ENCODE results near the gene RHOBTB1. TPM values are rescaled to one million over a fixed set of nuclear protein-coding genes. Genes with fewer than 3 reads are reported as not detected.
"Not testable (repeated sequence)": the region's sequence is repeated elsewhere in the genome, so short reads cannot be mapped to it uniquely, and the experiment has no call there.

Gene RHOBTB1
- total RNA-seq, 2 donors from 2014 or later = 16.7 to 19.6 TPM

- ATAC-seq (ENCODE audit: insufficient number of reproducible peaks, low FRiP score, low read depth) = no peak
- no peaks in the 10 kb centered on the region for H3K4me1 ChIP-seq (ENCODE audit: control insufficient read depth in 1 of 2, low read depth in 2 of 2)
Measured at GRCh38 chr10:60842694-60843093, 101.3 kb downstream of the RHOBTB1 start.

GRCh38 chr10:60841227-60841626 is 102.8 kb downstream of the RHOBTB1 start:
- not testable (repeated sequence) for ATAC-seq (ENCODE audit: insufficient number of reproducible peaks, low FRiP score, low read depth); DNase-seq (ENCODE audit: low spot score)

More at GRCh38 chr10:60842694-60843093, 101.3 kb downstream of the RHOBTB1 start:
- no peaks in the 10 kb centered on the region for H3K36me3 ChIP-seq
- TF ChIP-seq CTCF (IDR thresholded peaks at IDR 0.05) = no peak
- no peak overlapping the region for H3K27ac ChIP-seq
- no peaks in the 10 kb centered on the region for H3K27me3 ChIP-seq (replicated peaks; ENCODE audit: insufficient read depth)
- no peak for DNase-seq (ENCODE audit: low spot score)
- H3K4me3 ChIP-seq = no peak overlapping the region
- H3K9me3 ChIP-seq = no peaks in the 10 kb centered on the region

GRCh38 chr10:60835049-60835448 is 108.9 kb downstream of the RHOBTB1 start:
- no peak for DNase-seq (ENCODE audit: low spot score)
- no peak for ATAC-seq (ENCODE audit: insufficient number of reproducible peaks, low FRiP score, low read depth)

More at GRCh38 chr10:60841227-60841626, 102.8 kb downstream of the RHOBTB1 start:
- H3K4me1 ChIP-seq (ENCODE audit: control insufficient read depth in 1 of 2, low read depth in 2 of 2); H3K4me3 ChIP-seq; H3K9me3 ChIP-seq; H3K27me3 ChIP-seq (replicated peaks; ENCODE audit: insufficient read depth); H3K36me3 ChIP-seq; H3K27ac ChIP-seq: not testable (repeated sequence)

GRCh38 chr10:60834401-60834800 is 109.6 kb downstream of the RHOBTB1 start:
- no peak for TF ChIP-seq CTCF (IDR thresholded peaks at IDR 0.05)
- no peaks in the 10 kb centered on the region for H3K27me3 ChIP-seq (replicated peaks; ENCODE audit: insufficient read depth)

More at GRCh38 chr10:60835049-60835448, 108.9 kb downstream of the RHOBTB1 start:
- H3K4me3 ChIP-seq = no peak overlapping the region
- H3K27ac ChIP-seq = peak overlapping the region in 1 of 2 donors; percentile 35
- no peaks in the 10 kb centered on the region for H3K9me3 ChIP-seq
- H3K4me1 ChIP-seq (ENCODE audit: control insufficient read depth in 1 of 2, low read depth in 2 of 2) = peaks cover 6 to 14% of the 10 kb centered on the region in 2 donors
- TF ChIP-seq CTCF (IDR thresholded peaks at IDR 0.05) = no peak
- no peaks in the 10 kb centered on the region for H3K27me3 ChIP-seq (replicated peaks; ENCODE audit: insufficient read depth)
- no peaks in the 10 kb centered on the region for H3K36me3 ChIP-seq

GRCh38 chr10:60832136-60832535 is 111.8 kb downstream of the RHOBTB1 start:
- DNase-seq (ENCODE audit: low spot score); H3K36me3 ChIP-seq; H3K27me3 ChIP-seq (replicated peaks; ENCODE audit: insufficient read depth); H3K9me3 ChIP-seq; H3K27ac ChIP-seq; ATAC-seq (ENCODE audit: insufficient number of reproducible peaks, low FRiP score, low read depth); H3K4me3 ChIP-seq: not testable (repeated sequence)
- peaks cover 9 to 24% of the 10 kb centered on the region in 2 donors for H3K4me1 ChIP-seq (ENCODE audit: control insufficient read depth in 1 of 2, low read depth in 2 of 2)

More at GRCh38 chr10:60834401-60834800, 109.6 kb downstream of the RHOBTB1 start:
- Histone ChIP-seq H3K36me3 (no peaks in the 10 kb centered on the region), H3K9me3 (no peaks in the 10 kb centered on the region), H3K4me3 (no peak overlapping the region), H3K4me1 (ENCODE audit: control insufficient read depth in 1 of 2, low read depth in 2 of 2) (peaks cover 6 to 14% of the 10 kb centered on the region in 2 donors), H3K27ac (peak overlapping the region; percentile 22 to 35)
- no peak for DNase-seq (ENCODE audit: low spot score)
- no peak for ATAC-seq (ENCODE audit: insufficient number of reproducible peaks, low FRiP score, low read depth)

GRCh38 chr10:60828489-60828852 is 115.5 kb downstream of the RHOBTB1 start:
- DNase-seq (ENCODE audit: low spot score) (no peak), ATAC-seq (ENCODE audit: insufficient number of reproducible peaks, low FRiP score, low read depth) (no peak)
- no peaks in the 10 kb centered on the region for H3K36me3 ChIP-seq
- no peak overlapping the region for H3K27ac ChIP-seq
- H3K4me3 ChIP-seq = no peak overlapping the region
- no peaks in the 10 kb centered on the region for H3K27me3 ChIP-seq (replicated peaks; ENCODE audit: insufficient read depth)
- TF ChIP-seq CTCF (IDR thresholded peaks at IDR 0.05) = no peak
- H3K4me1 ChIP-seq (ENCODE audit: control insufficient read depth in 1 of 2, low read depth in 2 of 2) = peaks cover 2 to 12% of the 10 kb centered on the region in 2 donors
- H3K9me3 ChIP-seq = no peaks in the 10 kb centered on the region

Measured in thoracic aorta (tissue), 2 donors.